Choroid plexus epithelial cell (primary cell): ENCODE measurements around the gene PPP1R13B.

ENCODE experiments used
- DNase-seq: peaks from one replicate; pipeline ENCODE4 v3.0.0-alpha.2; 2010; ENCODE audit warnings: low read depth
- H3K4me3 ChIP-seq: 2 replicates; pipeline ENCODE4 v1.5.1; 2011; ENCODE audit warnings: low read depth, mild to moderate bottlenecking, control low read depth, low read length, moderate library complexity
- TF ChIP-seq, protein P1 (sequence below): conservative IDR thresholded peaks from 2 replicates; pipeline ENCODE4 v1.5.1; 2011; ENCODE audit warnings: low read depth, mild to moderate bottlenecking, control low read depth, inconsistent platforms, low read length, moderate library complexity

Gene PPP1R13B

GRCh38 chr14:103817595-103817994 lies 29.8 kb downstream of the PPP1R13B start:
- DNase-seq = no peak

GRCh38 chr14:103816991-103817390 lies 30.4 kb downstream of the PPP1R13B start:
- no peak overlapping the region for H3K4me3 ChIP-seq
- TF ChIP-seq, protein P1, sequence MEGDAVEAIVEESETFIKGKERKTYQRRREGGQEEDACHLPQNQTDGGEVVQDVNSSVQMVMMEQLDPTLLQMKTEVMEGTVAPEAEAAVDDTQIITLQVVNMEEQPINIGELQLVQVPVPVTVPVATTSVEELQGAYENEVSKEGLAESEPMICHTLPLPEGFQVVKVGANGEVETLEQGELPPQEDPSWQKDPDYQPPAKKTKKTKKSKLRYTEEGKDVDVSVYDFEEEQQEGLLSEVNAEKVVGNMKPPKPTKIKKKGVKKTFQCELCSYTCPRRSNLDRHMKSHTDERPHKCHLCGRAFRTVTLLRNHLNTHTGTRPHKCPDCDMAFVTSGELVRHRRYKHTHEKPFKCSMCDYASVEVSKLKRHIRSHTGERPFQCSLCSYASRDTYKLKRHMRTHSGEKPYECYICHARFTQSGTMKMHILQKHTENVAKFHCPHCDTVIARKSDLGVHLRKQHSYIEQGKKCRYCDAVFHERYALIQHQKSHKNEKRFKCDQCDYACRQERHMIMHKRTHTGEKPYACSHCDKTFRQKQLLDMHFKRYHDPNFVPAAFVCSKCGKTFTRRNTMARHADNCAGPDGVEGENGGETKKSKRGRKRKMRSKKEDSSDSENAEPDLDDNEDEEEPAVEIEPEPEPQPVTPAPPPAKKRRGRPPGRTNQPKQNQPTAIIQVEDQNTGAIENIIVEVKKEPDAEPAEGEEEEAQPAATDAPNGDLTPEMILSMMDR = no peak
- DNase-seq = no peak

More at GRCh38 chr14:103817595-103817994, 29.8 kb downstream of the PPP1R13B start:
- H3K4me3 ChIP-seq = no peak overlapping the region
- TF ChIP-seq, protein P1 = no peak

GRCh38 chr14:103815253-103815652 lies 32.1 kb downstream of the PPP1R13B start:
- H3K4me3 ChIP-seq = no peak overlapping the region
- TF ChIP-seq, protein P1 = no peak
- no peak for DNase-seq

DNA sequence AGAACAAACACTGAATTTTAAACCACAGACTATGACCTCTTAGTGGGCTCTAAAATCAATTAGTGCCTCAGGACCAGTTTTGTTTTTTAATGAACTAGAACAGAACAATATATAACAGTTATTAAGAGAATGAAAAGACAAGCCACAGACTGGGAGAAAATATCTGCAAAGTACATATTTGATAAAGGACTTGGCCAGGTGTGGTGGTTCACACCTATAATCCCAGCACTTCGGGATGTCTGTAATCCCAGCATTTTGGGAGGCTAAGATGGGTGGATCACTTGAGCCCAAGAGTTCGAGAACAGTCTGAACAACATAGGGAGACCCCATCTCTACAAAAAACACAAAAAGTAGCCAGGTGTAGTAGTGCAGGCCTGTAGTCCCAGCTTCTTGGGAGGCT lies 36.2 kb downstream of the PPP1R13B start:
- DNase-seq = no peak
- TF ChIP-seq, protein P1 = no peak
- no peak overlapping the region for H3K4me3 ChIP-seq

- TF ChIP-seq, protein P1 = peak; percentile 95
- DNase-seq = peak; percentile 82
- no peak overlapping the region for H3K4me3 ChIP-seq
Observed at GRCh38 chr14:103808403-103809001, 38.9 kb downstream of the PPP1R13B start.

GRCh38 chr14:103806805-103807204 lies 40.6 kb downstream of the PPP1R13B start:
- H3K4me3 ChIP-seq = no peak overlapping the region
- DNase-seq = no peak
- TF ChIP-seq, protein P1 = no peak

DNA sequence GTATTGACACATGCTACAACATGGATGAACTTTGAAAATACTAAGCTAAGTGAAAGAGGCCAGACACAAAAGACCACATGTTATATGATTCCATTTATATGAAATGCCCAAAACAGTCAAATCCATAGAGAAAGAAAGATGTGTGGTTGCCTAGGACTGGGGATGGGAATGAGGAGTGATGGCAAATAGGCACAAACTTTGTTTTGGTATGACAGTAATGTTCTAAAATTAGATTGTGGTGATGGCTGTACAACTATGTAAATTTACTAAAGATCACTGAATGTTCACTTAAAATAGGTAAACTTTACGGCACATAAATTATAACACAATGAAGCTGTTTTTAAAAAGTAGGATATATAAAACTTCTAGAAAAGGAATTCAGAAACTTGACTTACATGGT lies 41.7 kb downstream of the PPP1R13B start:
- TF ChIP-seq, protein P1 = no peak
- H3K4me3 ChIP-seq = no peak overlapping the region
- no peak for DNase-seq
